ENCODE results near the gene AHDC1. TPM values are rescaled to one million over a fixed set of nuclear protein-coding genes. Genes with fewer than 3 reads are reported as not detected.

Gene AHDC1
- total RNA-seq, 2 donors from 2014 or later = 23.5 to 35.0 TPM

GRCh38 chr1:27599605-27600497, 4.1 kb downstream of the AHDC1 start:
- H3K27me3 ChIP-seq = no peaks in the 10 kb centered on the region
- H3K4me3 ChIP-seq = peak overlapping the region in 1 of 2 donors; percentile 20
- DNase-seq (ENCODE audit: low spot score) = no peak
- H3K36me3 ChIP-seq = no peaks in the 10 kb centered on the region
- no peak for TF ChIP-seq CTCF (IDR thresholded peaks at IDR 0.05)
- no peaks in the 10 kb centered on the region for H3K9me3 ChIP-seq
- peak overlapping the region; percentile 97 to 98 for H3K27ac ChIP-seq
- peaks cover 0 to 80% of the 10 kb centered on the region in 2 donors for H3K4me1 ChIP-seq

GRCh38 chr1:27598902-27599528, 4.9 kb downstream of the AHDC1 start:
- no peaks in the 10 kb centered on the region for H3K9me3 ChIP-seq
- peak overlapping the region in 1 of 2 donors; percentile 20 for H3K4me3 ChIP-seq

GRCh38 chr1:27598295-27598687, 5.7 kb downstream of the AHDC1 start:
- H3K4me1 ChIP-seq = peaks cover 0 to 91% of the 10 kb centered on the region in 2 donors

More at GRCh38 chr1:27598902-27599528, 4.9 kb downstream of the AHDC1 start:
- Histone ChIP-seq H3K4me1 (peaks cover 0 to 84% of the 10 kb centered on the region in 2 donors), H3K27ac (peak overlapping the region; percentile 97 to 98), H3K27me3 (no peaks in the 10 kb centered on the region), H3K36me3 (no peaks in the 10 kb centered on the region)
- peak; percentile 86 for DNase-seq (ENCODE audit: low spot score)
- no peak for TF ChIP-seq CTCF (IDR thresholded peaks at IDR 0.05)

GRCh38 chr1:27597516-27598294, 6.2 kb downstream of the AHDC1 start:
- Histone ChIP-seq H3K36me3 (no peaks in the 10 kb centered on the region), H3K4me3 (no peak overlapping the region), H3K4me1 (peaks cover 0 to 97% of the 10 kb centered on the region in 2 donors), H3K27me3 (no peaks in the 10 kb centered on the region), H3K9me3 (no peaks in the 10 kb centered on the region), H3K27ac (peak overlapping the region; percentile 97 to 98)
- TF ChIP-seq CTCF (IDR thresholded peaks at IDR 0.05) = no peak
- DNase-seq (ENCODE audit: low spot score) = no peak

More at GRCh38 chr1:27598295-27598687, 5.7 kb downstream of the AHDC1 start:
- no peak for TF ChIP-seq CTCF (IDR thresholded peaks at IDR 0.05)
- Histone ChIP-seq H3K27ac (peak overlapping the region; percentile 97 to 98), H3K36me3 (no peaks in the 10 kb centered on the region), H3K9me3 (no peaks in the 10 kb centered on the region), H3K27me3 (no peaks in the 10 kb centered on the region), H3K4me3 (no peak overlapping the region)
- no peak for DNase-seq (ENCODE audit: low spot score)

- no peaks in the 10 kb centered on the region for H3K9me3 ChIP-seq
- no peaks in the 10 kb centered on the region for H3K27me3 ChIP-seq
- H3K36me3 ChIP-seq = no peaks in the 10 kb centered on the region
- TF ChIP-seq CTCF (IDR thresholded peaks at IDR 0.05) = no peak
- peak overlapping the region in 1 of 2 donors; percentile 75 for H3K27ac ChIP-seq
- peaks cover 0 to 100% of the 10 kb centered on the region in 2 donors for H3K4me1 ChIP-seq
- DNase-seq (ENCODE audit: low spot score) = no peak
- no peak overlapping the region for H3K4me3 ChIP-seq
These were observed 7.0 kb downstream of the AHDC1 start for GRCh38 chr1:27596986-27597385.

All from right atrium auricular region (tissue), 2 donors.